Osteocyte (in vitro differentiated cells): ENCODE results near the gene CASP3. TPM values are rescaled to one million over a fixed set of nuclear protein-coding genes. Genes with fewer than 3 reads are reported as not detected.
"Not testable (repeated sequence)": the region's sequence is repeated elsewhere in the genome, so short reads cannot be mapped to it uniquely, and the experiment has no call there.

Experiments used
- DNase-seq: peaks from one replicate; pipeline ENCODE4 v3.0.0; 2021; ENCODE audit warnings: mixed read lengths; ENCODE audit not compliant: unreplicated experiment; ENCODE audit errors: extremely low spot score
- H3K27ac Mint-ChIP-seq: one replicate; pipeline ENCODE4 v1.8.0; 2021; ENCODE audit warnings: mild to moderate bottlenecking, mixed read lengths; ENCODE audit not compliant: unreplicated experiment
- H3K27me3 Mint-ChIP-seq: one replicate; pipeline ENCODE4 v1.8.0; 2021; ENCODE audit warnings: mixed read lengths; ENCODE audit not compliant: unreplicated experiment
- H3K36me3 Mint-ChIP-seq: one replicate; pipeline ENCODE4 v1.8.0; 2021; ENCODE audit warnings: mixed read lengths; ENCODE audit not compliant: unreplicated experiment
- H3K4me1 Mint-ChIP-seq: one replicate; pipeline ENCODE4 v1.8.0; 2021; ENCODE audit warnings: mixed read lengths; ENCODE audit not compliant: unreplicated experiment
- H3K4me3 Mint-ChIP-seq: one replicate; pipeline ENCODE4 v1.8.0; 2021; ENCODE audit warnings: mild to moderate bottlenecking, moderate library complexity, mixed read lengths; ENCODE audit not compliant: unreplicated experiment
- H3K9me3 Mint-ChIP-seq: one replicate; pipeline ENCODE4 v1.8.0; 2021; ENCODE audit warnings: mixed read lengths; ENCODE audit not compliant: unreplicated experiment
- total RNA-seq: library from RNA; stranded (reverse); gene quantifications from 2 replicates; pipeline ENCODE4 v1.2.1, GENCODE V29; 2021
- TF ChIP-seq, protein P1 (sequence below): fragments of 200-600 bp; sonication (generic); IDR thresholded peaks from 2 replicates; pipeline ENCODE4 v1.5.0; 2021; ENCODE audit warnings: antibody characterized with exemption, mild to moderate bottlenecking, moderate library complexity

The CASP3 gene
- total RNA-seq, 1 donor from 2014 or later: 28.2 TPM

DNA sequence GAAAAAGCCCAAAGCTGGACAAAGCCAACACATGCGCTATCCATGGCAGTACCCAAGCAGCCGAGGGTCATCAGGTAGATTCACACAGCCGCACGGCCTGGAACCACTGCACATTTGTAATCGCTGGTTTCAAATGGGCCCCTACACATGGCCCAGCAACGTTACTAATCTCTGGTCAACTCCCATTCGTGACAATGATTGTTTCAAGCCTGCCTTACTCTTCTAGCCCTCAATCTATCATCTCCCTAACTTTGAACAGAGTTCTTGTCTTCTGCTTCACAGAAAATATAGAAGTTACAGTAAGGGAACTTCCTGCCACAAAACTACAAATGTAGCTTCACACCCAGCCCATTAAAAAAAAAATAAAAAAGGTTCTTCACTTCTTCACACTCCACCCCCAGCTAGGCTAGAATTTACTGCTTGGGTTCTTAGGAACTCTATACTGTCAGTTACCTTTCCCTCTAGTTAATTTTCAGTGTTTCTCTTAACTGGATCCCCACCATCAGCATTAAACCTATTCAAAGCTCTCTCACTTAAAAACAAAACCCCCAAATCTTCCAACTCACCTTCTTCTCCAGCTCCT is 24.2 kb downstream of the CASP3 start:
- no peak for DNase-seq
- H3K4me3 Mint-ChIP-seq: no peak overlapping the region
- no peaks in the 10 kb centered on the region for H3K4me1 Mint-ChIP-seq
- H3K27ac Mint-ChIP-seq: no peak overlapping the region
- H3K9me3 Mint-ChIP-seq: no peaks in the 10 kb centered on the region
- TF ChIP-seq, protein P1, sequence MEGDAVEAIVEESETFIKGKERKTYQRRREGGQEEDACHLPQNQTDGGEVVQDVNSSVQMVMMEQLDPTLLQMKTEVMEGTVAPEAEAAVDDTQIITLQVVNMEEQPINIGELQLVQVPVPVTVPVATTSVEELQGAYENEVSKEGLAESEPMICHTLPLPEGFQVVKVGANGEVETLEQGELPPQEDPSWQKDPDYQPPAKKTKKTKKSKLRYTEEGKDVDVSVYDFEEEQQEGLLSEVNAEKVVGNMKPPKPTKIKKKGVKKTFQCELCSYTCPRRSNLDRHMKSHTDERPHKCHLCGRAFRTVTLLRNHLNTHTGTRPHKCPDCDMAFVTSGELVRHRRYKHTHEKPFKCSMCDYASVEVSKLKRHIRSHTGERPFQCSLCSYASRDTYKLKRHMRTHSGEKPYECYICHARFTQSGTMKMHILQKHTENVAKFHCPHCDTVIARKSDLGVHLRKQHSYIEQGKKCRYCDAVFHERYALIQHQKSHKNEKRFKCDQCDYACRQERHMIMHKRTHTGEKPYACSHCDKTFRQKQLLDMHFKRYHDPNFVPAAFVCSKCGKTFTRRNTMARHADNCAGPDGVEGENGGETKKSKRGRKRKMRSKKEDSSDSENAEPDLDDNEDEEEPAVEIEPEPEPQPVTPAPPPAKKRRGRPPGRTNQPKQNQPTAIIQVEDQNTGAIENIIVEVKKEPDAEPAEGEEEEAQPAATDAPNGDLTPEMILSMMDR: no peak
- peaks cover 40% of the 10 kb centered on the region for H3K36me3 Mint-ChIP-seq
- no peaks in the 10 kb centered on the region for H3K27me3 Mint-ChIP-seq

DNA sequence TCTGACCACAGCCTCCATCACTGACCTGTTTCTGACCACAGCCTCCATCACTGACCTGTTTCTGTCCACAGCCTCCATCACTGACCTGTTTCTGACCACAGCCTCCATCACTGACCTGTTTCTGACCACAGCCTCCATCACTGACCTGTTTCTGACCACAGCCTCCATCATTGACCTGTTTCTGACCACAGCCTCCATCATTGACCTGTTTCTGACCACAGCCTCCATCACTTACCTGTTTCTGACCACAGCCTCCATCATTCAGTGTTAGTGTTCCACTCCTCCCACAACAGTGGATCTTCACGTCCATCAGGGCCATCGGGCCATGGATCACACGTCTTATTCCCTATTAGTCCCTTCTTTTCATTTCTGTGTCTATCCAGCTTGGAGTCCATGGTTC is 24.7 kb downstream of the CASP3 start:
- not testable (repeated sequence) for H3K27me3 Mint-ChIP-seq, H3K4me1 Mint-ChIP-seq, H3K9me3 Mint-ChIP-seq, H3K27ac Mint-ChIP-seq, DNase-seq, H3K4me3 Mint-ChIP-seq
- peaks cover 34% of the 10 kb centered on the region for H3K36me3 Mint-ChIP-seq

DNA sequence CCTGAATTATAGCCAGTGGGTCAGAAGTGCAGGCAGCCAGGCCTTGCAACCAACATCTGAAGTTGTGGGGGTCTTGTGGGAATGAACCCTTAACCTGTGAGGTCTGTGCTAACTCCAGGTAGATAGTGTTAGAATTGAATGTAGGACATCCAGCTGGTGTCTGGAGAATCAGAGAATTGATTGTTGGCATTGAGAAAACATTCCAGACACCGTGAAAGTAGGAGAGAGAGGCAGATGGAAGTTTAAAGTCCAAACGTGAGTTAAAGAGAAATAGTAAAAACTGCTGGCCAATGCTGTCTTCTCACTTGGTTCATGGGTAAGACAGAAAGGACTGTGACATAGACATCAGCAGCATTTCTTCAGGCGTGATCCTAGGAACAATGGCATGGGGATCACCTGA is 27.7 kb downstream of the CASP3 start:
- H3K4me3 Mint-ChIP-seq: no peak overlapping the region
- no peak overlapping the region for H3K27ac Mint-ChIP-seq
- H3K36me3 Mint-ChIP-seq: peaks cover 8% of the 10 kb centered on the region
- H3K4me1 Mint-ChIP-seq: no peaks in the 10 kb centered on the region
- DNase-seq: no peak
- TF ChIP-seq, protein P1: no peak
- no peaks in the 10 kb centered on the region for H3K27me3 Mint-ChIP-seq
- no peaks in the 10 kb centered on the region for H3K9me3 Mint-ChIP-seq

DNA sequence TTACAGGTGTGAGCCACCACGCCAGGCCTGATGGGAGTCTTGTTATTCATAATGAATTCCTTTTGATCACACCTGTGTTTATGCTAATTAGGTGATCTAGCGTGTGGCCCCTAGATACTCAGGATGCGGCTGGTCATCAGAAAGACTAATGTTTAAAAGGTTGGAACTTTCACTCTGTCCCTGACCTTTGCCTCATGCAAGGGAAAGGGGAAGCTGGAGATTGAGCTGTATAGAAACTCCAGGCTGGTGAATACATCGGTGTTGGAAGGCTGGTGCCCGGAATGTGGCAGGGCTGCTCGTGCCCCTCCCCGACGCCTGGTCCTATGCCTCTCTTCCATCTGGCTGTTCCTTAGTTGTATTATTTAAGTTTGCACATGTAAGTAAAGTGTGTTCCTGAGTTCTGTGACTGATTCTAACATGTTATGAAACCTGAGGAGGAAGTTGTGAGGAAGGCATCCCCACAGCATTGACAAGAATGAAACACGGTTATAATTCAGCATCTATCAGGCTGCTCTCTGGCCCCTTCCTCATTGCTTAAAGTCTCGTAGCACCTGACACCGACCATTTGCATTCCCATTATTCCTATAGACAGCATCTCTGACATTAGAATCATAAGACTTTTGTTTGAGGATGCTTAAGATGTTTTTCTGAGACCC is 28.9 kb downstream of the CASP3 start:
- H3K4me1 Mint-ChIP-seq: no peaks in the 10 kb centered on the region
- no peaks in the 10 kb centered on the region for H3K27me3 Mint-ChIP-seq
- peaks cover 5% of the 10 kb centered on the region for H3K36me3 Mint-ChIP-seq
- TF ChIP-seq, protein P1: no peak
- no peaks in the 10 kb centered on the region for H3K9me3 Mint-ChIP-seq
- DNase-seq: no peak
- no peak overlapping the region for H3K27ac Mint-ChIP-seq
- no peak overlapping the region for H3K4me3 Mint-ChIP-seq

DNA sequence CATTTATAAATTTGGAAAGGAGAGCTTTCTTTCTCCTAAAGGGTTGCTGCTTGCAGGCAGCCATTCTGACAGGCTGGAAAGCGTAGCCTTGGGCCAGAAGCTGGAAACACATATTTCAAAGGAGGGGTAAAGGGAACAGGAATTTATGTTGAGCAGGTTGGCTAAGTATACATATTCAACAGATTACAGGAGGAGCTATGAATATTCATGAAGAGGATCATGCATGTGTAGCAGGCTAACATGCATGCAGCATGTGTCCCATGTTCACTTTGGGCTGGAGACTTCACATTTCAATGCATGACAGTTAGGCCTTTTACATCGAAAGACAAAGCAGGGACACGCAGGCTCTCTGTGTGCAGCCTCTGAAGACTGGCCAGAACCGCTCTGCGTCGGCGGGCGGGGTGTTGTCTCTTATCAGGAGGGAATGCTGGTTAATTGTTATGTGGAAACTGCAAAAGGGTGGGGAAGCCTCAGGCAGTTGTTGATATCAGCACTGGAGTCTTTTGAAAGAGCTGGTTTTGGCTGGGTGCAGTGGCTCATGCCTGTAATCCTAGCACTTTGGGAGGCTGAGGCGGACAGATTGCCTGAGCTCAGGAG is 31.5 kb downstream of the CASP3 start:
- DNase-seq: no peak
- Mint-ChIP-seq H3K9me3 (peaks cover 4% of the 10 kb centered on the region), H3K36me3 (no peaks in the 10 kb centered on the region), H3K4me1 (no peaks in the 10 kb centered on the region), H3K27me3 (no peaks in the 10 kb centered on the region), H3K27ac (no peak overlapping the region), H3K4me3 (no peak overlapping the region)
- TF ChIP-seq, protein P1: no peak
